Smooth muscle cell (in vitro differentiated cells): ENCODE data around the gene STK38L. TPM values are rescaled to one million over a fixed set of nuclear protein-coding genes. Genes with fewer than 3 reads are reported as not detected.

ENCODE experiments used
- DNase-seq: peaks from one replicate; lab custom pipeline; 2025; ENCODE audit not compliant: unreplicated experiment; lab: John Stamatoyannopoulos, UW
- H2AFZ ChIP-seq: fragments of 200-600 bp; sonication (generic); 2 replicates; pipeline ENCODE4 v1.6.0; 2016; ENCODE audit warnings: antibody characterized with exemption, low read depth, mild to moderate bottlenecking
- H3F3A ChIP-seq: fragments of 200-600 bp; sonication (generic); 2 replicates; pipeline ENCODE4 v1.6.0; 2017; ENCODE audit warnings: antibody characterized with exemption, low read depth
- H3K27ac ChIP-seq: fragments of 200-600 bp; sonication (generic); 2 replicates; pipeline ENCODE4 v1.5.1; 2016; ENCODE audit warnings: low read depth, mild to moderate bottlenecking
- H3K27me3 ChIP-seq: fragments of 200-600 bp; sonication (generic); 2 replicates; pipeline ENCODE4 v1.6.1; 2016; ENCODE audit warnings: low read depth, mild to moderate bottlenecking
- H3K36me3 ChIP-seq: fragments of 200-600 bp; sonication (generic); 2 replicates; pipeline ENCODE4 v1.5.1; 2016; ENCODE audit warnings: low read depth
- H3K4me1 ChIP-seq: fragments of 200-600 bp; sonication (generic); 2 replicates; pipeline ENCODE4 v1.5.1; 2016; ENCODE audit warnings: low read depth
- H3K4me2 ChIP-seq: fragments of 200-600 bp; sonication (generic); 2 replicates; pipeline ENCODE4 v1.6.0; 2016; ENCODE audit warnings: mild to moderate bottlenecking
- H3K4me3 ChIP-seq: fragments of 200-600 bp; sonication (generic); 2 replicates; pipeline ENCODE4 v1.5.1; 2016; ENCODE audit warnings: mild to moderate bottlenecking
- H3K79me2 ChIP-seq: fragments of 200-600 bp; sonication (generic); 2 replicates; pipeline ENCODE4 v1.6.0; 2016; ENCODE audit warnings: low read depth, mild to moderate bottlenecking
- H3K9ac ChIP-seq: fragments of 200-600 bp; sonication (generic); 2 replicates; pipeline ENCODE4 v1.6.0; 2016; ENCODE audit warnings: low read depth
- H3K9me3 ChIP-seq: fragments of 200-600 bp; sonication (generic); replicated peaks from 2 replicates; pipeline ENCODE4 v1.5.1; 2016; ENCODE audit warnings: low read depth
- H4K20me1 ChIP-seq: fragments of 200-600 bp; sonication (generic); 2 replicates; pipeline ENCODE4 v1.6.0; 2016; ENCODE audit warnings: low read depth
- CTCF ChIP-seq: fragments of 200-600 bp; sonication (generic); IDR thresholded peaks from 2 replicates; pipeline ENCODE4 v1.5.1; 2017; ENCODE audit warnings: borderline replicate concordance, mild to moderate bottlenecking, antibody characterized with exemption; ENCODE audit not compliant: insufficient read depth, poor library complexity, severe bottlenecking
- WGBS: methylation state at CpG from one replicate; pipeline ENCODE4 v1.1.7; 2016; ENCODE audit warnings: low lambda C conversion rate; 5-methylcytosine and 5-hydroxymethylcytosine counted together
- polyA plus RNA-seq: library from polyadenylated mRNA; unstranded; fragments of >200 nt; fragmentation: Nextera tagmentation; extraction: Ambion mirVana; gene quantifications from 2 replicates; pipeline ENCODE4 v1.2.1, GENCODE V29; 2016
- total RNA-seq: library from RNA; depleted of rRNA; stranded (reverse); fragments of >200 nt; gene quantifications from 2 replicates; pipeline ENCODE4 v1.2.3, GENCODE V29; 2014

Gene STK38L
- total and polyA plus RNA-seq, 2 experiments from 2014 or later = 57.8 to 190 TPM

GRCh38 chr12:27284021-27284420 is 39.9 kb downstream of the STK38L start:
- no peaks in the 10 kb centered on the region for H3K27me3 ChIP-seq
- H2AFZ ChIP-seq = no peak overlapping the region
- peak overlapping the region; percentile 85 for H3K4me2 ChIP-seq
- H3K4me3 ChIP-seq = no peak overlapping the region
- no peak for DNase-seq
- H4K20me1 ChIP-seq = peaks cover 62% of the 10 kb centered on the region
- H3K27ac ChIP-seq = peak overlapping the region; percentile 98
- H3K9me3 ChIP-seq = no peaks in the 10 kb centered on the region
- H3F3A ChIP-seq = peaks cover 42% of the 10 kb centered on the region
- peaks cover 82% of the 10 kb centered on the region for H3K79me2 ChIP-seq
- peaks cover 54% of the 10 kb centered on the region for H3K4me1 ChIP-seq
- no peak for TF ChIP-seq CTCF
- 27% methylated on average over 3 of the region's 3 CpGs for WGBS
- no peak overlapping the region for H3K9ac ChIP-seq
- H3K36me3 ChIP-seq = no peaks in the 10 kb centered on the region

- Histone ChIP-seq H3K79me2 (peaks cover 83% of the 10 kb centered on the region), H3F3A (peaks cover 40% of the 10 kb centered on the region), H3K27me3 (no peaks in the 10 kb centered on the region), H3K4me3 (peak overlapping the region; percentile 38), H2AFZ (no peak overlapping the region), H4K20me1 (peaks cover 64% of the 10 kb centered on the region), H3K4me2 (peak overlapping the region; percentile 85), H3K27ac (peak overlapping the region; percentile 98), H3K36me3 (no peaks in the 10 kb centered on the region), H3K9me3 (no peaks in the 10 kb centered on the region), H3K9ac (peak overlapping the region; percentile 74), H3K4me1 (peaks cover 54% of the 10 kb centered on the region)
- no peak for DNase-seq
- WGBS = 11% methylated on average over 2 of the region's 2 CpGs
- no peak for TF ChIP-seq CTCF
Observed at GRCh38 chr12:27284751-27285150, 40.7 kb downstream of the STK38L start.

- peaks cover 34% of the 10 kb centered on the region for H3F3A ChIP-seq
- peaks cover 54% of the 10 kb centered on the region for H3K4me1 ChIP-seq
- H3K4me2 ChIP-seq = peak overlapping the region; percentile 85
- TF ChIP-seq CTCF = no peak
- WGBS = 74% methylated on average over 1 of the region's 1 CpG
- H3K36me3 ChIP-seq = no peaks in the 10 kb centered on the region
- peaks cover 84% of the 10 kb centered on the region for H3K79me2 ChIP-seq
- no peak overlapping the region for H2AFZ ChIP-seq
- no peak for DNase-seq
- H4K20me1 ChIP-seq = peaks cover 65% of the 10 kb centered on the region
- peak overlapping the region; percentile 38 for H3K4me3 ChIP-seq
- peak overlapping the region; percentile 74 for H3K9ac ChIP-seq
- H3K9me3 ChIP-seq = no peaks in the 10 kb centered on the region
- H3K27ac ChIP-seq = peak overlapping the region; percentile 98
- H3K27me3 ChIP-seq = no peaks in the 10 kb centered on the region
Observed at GRCh38 chr12:27285403-27285802, 41.3 kb downstream of the STK38L start.

GRCh38 chr12:27289414-27289813 is 45.3 kb downstream of the STK38L start:
- WGBS = 47% methylated on average over 3 of the region's 3 CpGs
- Histone ChIP-seq H3K4me2 (peak overlapping the region; percentile 56), H2AFZ (no peak overlapping the region), H3K9me3 (no peaks in the 10 kb centered on the region), H3K27ac (peak overlapping the region; percentile 84), H3K79me2 (peaks cover 93% of the 10 kb centered on the region), H3K9ac (peak overlapping the region; percentile 10), H4K20me1 (peaks cover 81% of the 10 kb centered on the region), H3K4me1 (peaks cover 51% of the 10 kb centered on the region), H3K27me3 (no peaks in the 10 kb centered on the region), H3F3A (peaks cover 12% of the 10 kb centered on the region), H3K36me3 (no peaks in the 10 kb centered on the region), H3K4me3 (no peak overlapping the region)
- TF ChIP-seq CTCF = no peak
- no peak for DNase-seq
